ENCODE data around the gene XYLB.

- TF ChIP-seq ZHX1 (CRISPR knock-in tag; IDR thresholded peaks at IDR 0.05; ENCODE audit: low read depth), result no peak
- no peak for TF ChIP-seq NFIC (IDR thresholded peaks at IDR 0.05; ENCODE audit: low read length)
- no peak for TF ChIP-seq BRCA1 (CRISPR knock-in tag; IDR thresholded peaks at IDR 0.05)
- TF ChIP-seq POLR2A (IDR thresholded peaks at IDR 0.05; ENCODE audit: insufficient read depth in 1 of 2, low read depth in 2 of 2, low read length in 2 of 2), result no peak
Observed at GRCh38 chr3:38361496-38361895, 14.9 kb downstream of the XYLB start.

Measured in HepG2 (cell line).